OCI-LY1 (cell line): Measurements from ENCODE around the gene CHMP2B.

Experiments used
- H2AFZ ChIP-seq: fragments of 200-600 bp; sonication (generic), shearing (Covaris generic); 2 replicates; pipeline ENCODE4 v1.6.0; 2014; ENCODE audit warnings: antibody characterized with exemption, mild to moderate bottlenecking, low read length
- H3F3A ChIP-seq: fragments of 200-600 bp; sonication (generic), shearing (Covaris generic); 2 replicates; pipeline ENCODE4 v1.6.0; 2014; ENCODE audit warnings: mild to moderate bottlenecking, antibody characterized with exemption, low read length, moderate library complexity; ENCODE audit not compliant: insufficient read depth
- H3K27ac ChIP-seq: fragments of 200-600 bp; sonication (generic); 2 replicates; pipeline ENCODE4 v1.5.1; 2014; ENCODE audit warnings: low read length, mixed run types, mild to moderate bottlenecking, low read depth; ENCODE audit not compliant: poor library complexity, severe bottlenecking
- H3K27me3 ChIP-seq: fragments of 200-600 bp; sonication (generic); 2 replicates; pipeline ENCODE4 v1.6.0; 2014; ENCODE audit warnings: antibody characterized with exemption, mild to moderate bottlenecking, low read length, moderate library complexity; ENCODE audit not compliant: insufficient read depth
- H3K36me3 ChIP-seq: fragments of 200-600 bp; sonication (generic); 2 replicates; pipeline ENCODE4 v1.6.1; 2014; ENCODE audit warnings: mild to moderate bottlenecking, antibody characterized with exemption, low read length, moderate library complexity, mixed read lengths; ENCODE audit not compliant: insufficient read depth
- H3K4me1 ChIP-seq: fragments of 200-600 bp; sonication (generic); 2 replicates; pipeline ENCODE4 v1.5.1; 2014; ENCODE audit warnings: mild to moderate bottlenecking, low read length, moderate library complexity; ENCODE audit not compliant: insufficient read depth, severe bottlenecking
- H3K4me2 ChIP-seq: fragments of 200-600 bp; sonication (generic), shearing (Covaris generic); 2 replicates; pipeline ENCODE4 v1.6.1; 2014; ENCODE audit warnings: low read length
- H3K4me3 ChIP-seq: fragments of 200-600 bp; sonication (generic); 2 replicates; pipeline ENCODE4 v1.5.1; 2014; ENCODE audit warnings: low read length, low read depth, mild to moderate bottlenecking, mixed read lengths; ENCODE audit not compliant: poor library complexity, severe bottlenecking
- H3K79me2 ChIP-seq: fragments of 200-600 bp; shearing (Covaris generic); 2 replicates; pipeline ENCODE4 v1.6.1; 2016; ENCODE audit warnings: mixed run types, low read length, mixed read lengths; ENCODE audit not compliant: insufficient read depth
- H3K9ac ChIP-seq: fragments of 200-600 bp; sonication (generic), shearing (Covaris generic); 2 replicates; pipeline ENCODE4 v1.6.1; 2014; ENCODE audit warnings: mild to moderate bottlenecking, low read length, mixed read lengths
- H3K9me2 ChIP-seq: fragments of 200-600 bp; sonication (generic), shearing (Covaris generic); 2 replicates; pipeline ENCODE4 v1.6.1; 2014; ENCODE audit warnings: low read depth, mild to moderate bottlenecking, low read length, mixed read lengths
- H3K9me3 ChIP-seq: fragments of 200-600 bp; shearing (Covaris generic); 2 replicates; pipeline ENCODE4 v1.6.1; 2014; ENCODE audit warnings: low read length, mixed read lengths
- H4K20me1 ChIP-seq: fragments of 200-600 bp; sonication (generic), shearing (Covaris generic); 2 replicates; pipeline ENCODE4 v1.6.0; 2016; ENCODE audit warnings: mild to moderate bottlenecking, low read length; ENCODE audit not compliant: insufficient read depth
- EZH2 ChIP-seq: fragments of 200-600 bp; sonication (generic), shearing (Covaris generic); IDR thresholded peaks from 2 replicates; pipeline ENCODE4 v1.8.0; 2017; ENCODE audit warnings: borderline replicate concordance, mixed run types, mild to moderate bottlenecking, antibody characterized with exemption, low read length, moderate library complexity, mixed read lengths
- TF ChIP-seq, protein P1 (sequence below): fragments of 200-600 bp; sonication (generic), shearing (Covaris generic); IDR thresholded peaks from 2 replicates; pipeline ENCODE4 v1.5.1; 2017; ENCODE audit warnings: mild to moderate bottlenecking, antibody characterized with exemption, low read length, moderate library complexity, mixed read lengths

Gene CHMP2B

DNA sequence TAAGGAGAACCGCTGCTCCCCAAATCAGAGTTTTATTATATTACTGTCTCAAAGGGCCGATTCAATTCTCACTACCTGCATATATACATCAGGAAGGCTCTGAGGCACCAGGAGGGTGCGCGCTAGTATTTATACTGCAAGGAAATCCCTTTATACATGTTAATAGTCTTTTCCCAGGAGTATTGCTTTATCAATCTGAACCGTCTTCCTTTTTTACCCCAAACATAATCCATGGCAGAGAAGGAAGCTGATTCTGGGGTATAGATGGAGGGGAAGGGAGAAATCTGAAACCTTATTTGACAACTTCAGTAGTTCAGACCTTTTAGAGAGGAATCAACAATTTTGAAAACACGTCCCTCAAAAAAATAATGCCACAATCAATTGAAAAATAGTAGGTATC lies 49.4 kb downstream of the CHMP2B start, which contains the start of gene POU1F1:
TSS of gene POU1F1 (minus strand) at position 101 of the 400 bp plus-strand sequence. CDS start 122 bp downstream, outside the sequence.
- no peaks in the 10 kb centered on the region for H3K79me2 ChIP-seq
- H3K36me3 ChIP-seq: no peaks in the 10 kb centered on the region
- H2AFZ ChIP-seq: no peak within 1 kb of the TSS
- H3K9me2 ChIP-seq: no peaks in the 10 kb centered on the region
- no peak within 1 kb of the TSS for H3K27ac ChIP-seq
- no peak within 1 kb of the TSS for H3K4me3 ChIP-seq
- TF ChIP-seq, protein P1, sequence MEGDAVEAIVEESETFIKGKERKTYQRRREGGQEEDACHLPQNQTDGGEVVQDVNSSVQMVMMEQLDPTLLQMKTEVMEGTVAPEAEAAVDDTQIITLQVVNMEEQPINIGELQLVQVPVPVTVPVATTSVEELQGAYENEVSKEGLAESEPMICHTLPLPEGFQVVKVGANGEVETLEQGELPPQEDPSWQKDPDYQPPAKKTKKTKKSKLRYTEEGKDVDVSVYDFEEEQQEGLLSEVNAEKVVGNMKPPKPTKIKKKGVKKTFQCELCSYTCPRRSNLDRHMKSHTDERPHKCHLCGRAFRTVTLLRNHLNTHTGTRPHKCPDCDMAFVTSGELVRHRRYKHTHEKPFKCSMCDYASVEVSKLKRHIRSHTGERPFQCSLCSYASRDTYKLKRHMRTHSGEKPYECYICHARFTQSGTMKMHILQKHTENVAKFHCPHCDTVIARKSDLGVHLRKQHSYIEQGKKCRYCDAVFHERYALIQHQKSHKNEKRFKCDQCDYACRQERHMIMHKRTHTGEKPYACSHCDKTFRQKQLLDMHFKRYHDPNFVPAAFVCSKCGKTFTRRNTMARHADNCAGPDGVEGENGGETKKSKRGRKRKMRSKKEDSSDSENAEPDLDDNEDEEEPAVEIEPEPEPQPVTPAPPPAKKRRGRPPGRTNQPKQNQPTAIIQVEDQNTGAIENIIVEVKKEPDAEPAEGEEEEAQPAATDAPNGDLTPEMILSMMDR: no peak
- TF ChIP-seq EZH2: no peak
- H3K4me2 ChIP-seq: no peak within 1 kb of the TSS
- H3K4me1 ChIP-seq: no peaks in the 10 kb centered on the region
- H3F3A ChIP-seq: no peaks in the 10 kb centered on the region
- no peak within 1 kb of the TSS for H3K9ac ChIP-seq
- H3K9me3 ChIP-seq: no peaks in the 10 kb centered on the region
- no peaks in the 10 kb centered on the region for H4K20me1 ChIP-seq
- H3K27me3 ChIP-seq: 0 out of 2 replicates have a peak, but pooled peaks cover 4% of the 10 kb centered on the region

DNA sequence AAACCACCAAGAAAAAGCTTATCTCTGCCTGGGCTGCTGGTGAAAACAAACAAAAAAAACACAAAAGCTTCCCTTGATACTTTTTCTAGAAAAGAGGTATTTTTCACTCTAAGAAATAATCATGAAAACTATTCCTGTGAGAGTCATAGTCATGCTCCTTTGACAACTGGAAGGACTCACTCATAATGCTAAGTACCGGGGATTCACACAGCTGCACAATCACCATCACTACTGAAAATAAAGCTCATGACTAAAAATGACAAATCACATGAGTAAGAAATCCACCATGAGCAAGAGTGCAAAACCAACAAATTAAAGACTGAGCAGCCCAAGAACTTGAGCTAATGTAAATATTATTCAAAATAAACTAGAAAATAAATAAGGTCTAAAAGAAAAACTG lies 59.9 kb downstream of the CHMP2B start:
- H4K20me1 ChIP-seq: no peaks in the 10 kb centered on the region
- no peaks in the 10 kb centered on the region for H3K9me3 ChIP-seq
- no peak overlapping the region for H3K9ac ChIP-seq
- H3K9me2 ChIP-seq: no peaks in the 10 kb centered on the region
- H3K79me2 ChIP-seq: no peaks in the 10 kb centered on the region
- no peak overlapping the region for H3K4me2 ChIP-seq
- no peaks in the 10 kb centered on the region for H3K36me3 ChIP-seq
- TF ChIP-seq, protein P1: no peak
- TF ChIP-seq EZH2: no peak
- H3K27ac ChIP-seq: no peak overlapping the region
- no peaks in the 10 kb centered on the region for H3K27me3 ChIP-seq
- H3K4me1 ChIP-seq: no peaks in the 10 kb centered on the region
- no peak overlapping the region for H3K4me3 ChIP-seq
- no peak overlapping the region for H2AFZ ChIP-seq
- H3F3A ChIP-seq: no peaks in the 10 kb centered on the region

DNA sequence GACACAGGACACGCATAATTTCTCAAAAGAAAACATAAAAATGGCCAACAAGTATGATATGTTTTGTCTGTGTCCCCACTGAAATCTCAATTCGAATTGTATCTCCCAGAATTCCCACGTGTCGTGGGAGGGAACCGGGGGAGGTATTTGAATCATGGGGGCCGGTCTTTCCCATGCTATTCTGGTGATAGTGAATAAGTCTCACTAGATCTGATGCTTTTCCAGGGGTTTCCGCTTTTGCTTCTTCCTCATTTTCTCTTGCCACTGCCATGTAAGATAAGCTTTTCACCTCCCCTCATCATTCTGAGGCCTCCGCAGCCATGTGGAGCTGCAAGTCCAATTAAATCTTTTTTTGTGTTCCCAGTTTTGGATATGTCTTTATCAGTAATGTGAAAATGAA lies 61.3 kb downstream of the CHMP2B start:
- H3K36me3 ChIP-seq: no peaks in the 10 kb centered on the region
- H4K20me1 ChIP-seq: no peaks in the 10 kb centered on the region
- H3K9me3 ChIP-seq: no peaks in the 10 kb centered on the region
- H3K27me3 ChIP-seq: no peaks in the 10 kb centered on the region
- H3K4me2 ChIP-seq: no peak overlapping the region
- H2AFZ ChIP-seq: no peak overlapping the region
- no peak overlapping the region for H3K27ac ChIP-seq
- no peaks in the 10 kb centered on the region for H3K79me2 ChIP-seq
- no peak overlapping the region for H3K4me3 ChIP-seq
- H3K9ac ChIP-seq: no peak overlapping the region
- TF ChIP-seq, protein P1: no peak
- TF ChIP-seq EZH2: no peak
- no peaks in the 10 kb centered on the region for H3K9me2 ChIP-seq
- H3K4me1 ChIP-seq: no peaks in the 10 kb centered on the region
- no peaks in the 10 kb centered on the region for H3F3A ChIP-seq
